Esophagus muscularis mucosa (tissue), 4 donors: Measurements from ENCODE around the gene AK4. TPM values are rescaled to one million over a fixed set of nuclear protein-coding genes. Genes with fewer than 3 reads are reported as not detected.

Experiments
- DNase-seq: peaks from one replicate; pipeline ENCODE4 v3.0.0-alpha.2; 2017; ENCODE audit errors: extremely low spot score
- H3K27ac ChIP-seq, 4 donors: fragments of 200-600 bp; sonication (generic); replicated peaks in 1 of 4; 1 replicate in 3 of 4; 2 replicates in 1 of 4; pipeline ENCODE4 v1.5.1; 2016 to 2019; ENCODE audit warnings: mild to moderate bottlenecking in 1 of 4
- H3K27me3 ChIP-seq, 4 donors: fragments of 200-600 bp; sonication (generic); one replicate each; pipeline versions ENCODE4 v1.5.1 to v1.6.0; 2016 to 2019
- H3K36me3 ChIP-seq, 4 donors: fragments of 200-600 bp; sonication (generic); one replicate each; pipeline ENCODE4 v1.5.1; 2016 to 2019
- H3K4me1 ChIP-seq, 4 donors: fragments of 200-600 bp; sonication (generic); one replicate each; pipeline ENCODE4 v1.5.1; 2016 to 2019
- H3K4me3 ChIP-seq, 4 donors: fragments of 200-600 bp; sonication (generic); 1 replicate in 2 of 4; 2 replicates in 2 of 4; pipeline ENCODE4 v1.5.1; 2016 to 2019; ENCODE audit warnings: mild to moderate bottlenecking in 4 of 4, moderate library complexity in 1 of 4
- H3K9me3 ChIP-seq, 4 donors: fragments of 200-600 bp; sonication (generic); 1 replicate in 3 of 4; 2 replicates in 1 of 4; pipeline ENCODE4 v1.5.1; 2016 to 2019
- EP300 ChIP-seq: sonication (generic); formaldehyde crosslinking; IDR thresholded peaks from one replicate; pipeline ENCODE4 v1.6.1; 2017; ENCODE audit warnings: antibody characterized with exemption
- POLR2A ChIP-seq: fragments of 450-650 bp; IDR thresholded peaks from one replicate; pipeline ENCODE4 v1.6.1; 2017; ENCODE audit warnings: antibody characterized with exemption, moderate library complexity, mild to moderate bottlenecking, low read depth
- POLR2AphosphoS5 ChIP-seq, 2 donors: sonication (generic); formaldehyde crosslinking; IDR thresholded peaks; one replicate each; pipeline ENCODE4 v1.6.1; 2017; ENCODE audit warnings: antibody characterized with exemption in 2 of 2
- WGBS: methylation state at CpG from one replicate; pipeline ENCODE4 v1.1.5; 2018; 5-methylcytosine and 5-hydroxymethylcytosine counted together
- intact Hi-C: fragments of 100-400 bp; cut with DNase I; formaldehyde crosslinking; loops from one replicate; pipeline ENCODE4 v1.15.1; 2023
- total RNA-seq, 4 donors: library from RNA; depleted of rRNA; stranded (reverse); fragments of >200 nt; gene quantifications; one replicate each; pipeline versions ENCODE4 v1.1.0 to v1.2.1, GENCODE V29; 2016
- TF ChIP-seq, protein P1 (sequence below), 3 experiments: fragments of 200-600 bp in 2 of 3; fragments of 450-650 bp in 1 of 3; sonication (generic) in 2 of 3; IDR thresholded peaks; one replicate each; pipeline ENCODE4 v1.5.1; 2017 to 2019; ENCODE audit warnings: antibody characterized with exemption in 3 of 3, mild to moderate bottlenecking in 2 of 3, moderate library complexity in 1 of 3

Gene AK4
- total RNA-seq, 4 donors from 2014 or later, result 41.1 to 66.0 (median 51.2) TPM

DNA sequence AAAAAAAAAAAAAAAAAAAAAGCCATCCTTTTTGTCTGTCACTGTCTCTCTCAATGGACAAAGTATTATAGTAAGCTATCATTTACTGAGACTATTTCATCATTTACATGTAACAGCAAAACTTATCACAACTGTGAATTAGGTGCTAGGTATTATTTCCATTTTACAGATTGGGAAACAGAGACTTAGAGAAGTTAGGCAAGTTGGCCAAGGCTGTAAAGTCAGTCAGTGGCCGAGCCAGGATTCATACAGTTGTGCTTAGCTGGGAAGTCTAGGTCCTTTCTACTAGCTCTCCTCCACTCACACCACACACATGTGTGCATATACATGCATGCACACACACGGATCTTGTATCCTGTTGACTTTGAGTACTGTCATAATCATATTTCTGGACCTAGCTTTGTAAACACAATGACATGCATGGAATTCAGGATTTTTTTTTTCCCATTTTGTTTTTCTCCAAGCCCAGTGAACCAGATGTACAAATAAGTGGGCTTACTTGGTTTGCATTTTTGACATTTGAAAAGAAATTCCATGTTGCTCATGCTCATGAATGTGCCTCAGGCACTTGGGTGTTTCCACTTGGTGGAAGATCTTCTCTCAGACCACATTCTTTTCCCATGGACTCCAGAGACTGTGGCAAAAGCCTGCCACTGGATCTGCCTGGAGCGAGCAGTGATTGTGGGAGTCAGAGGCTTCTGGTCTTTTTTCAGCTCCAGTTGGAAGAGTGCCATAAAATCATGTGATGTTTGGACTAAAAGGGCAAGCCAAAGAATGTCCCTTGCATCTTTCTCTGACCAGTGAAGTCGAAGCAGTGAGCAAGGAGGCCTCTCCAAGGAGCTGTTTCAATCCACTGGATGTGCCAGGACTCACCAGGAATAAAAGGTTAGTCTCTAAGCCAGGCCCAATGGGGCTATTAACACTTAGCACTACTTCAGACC is 99.7 kb downstream of the AK4 start:
- peaks cover 0 to 10% (median 7%) of the 10 kb centered on the region in 4 donors for H3K4me1 ChIP-seq
- intact Hi-C loops, result no loop called here
- H3K9me3 ChIP-seq, result no peaks in the 10 kb centered on the region
- peak; percentile 55 for DNase-seq
- H3K4me3 ChIP-seq, result no peak overlapping the region
- H3K27me3 ChIP-seq, result no peaks in the 10 kb centered on the region
- H3K27ac ChIP-seq, result peak overlapping the region; percentile 5 to 52 (median 35)
- TF ChIP-seq POLR2A, result no peak
- peak in 1 of 2 donors; percentile 31 for TF ChIP-seq POLR2AphosphoS5 (IDR thresholded peaks at IDR 0.05)
- H3K36me3 ChIP-seq, result no peaks in the 10 kb centered on the region
- WGBS, result 47% methylated on average over 4 of the region's 4 CpGs

DNA sequence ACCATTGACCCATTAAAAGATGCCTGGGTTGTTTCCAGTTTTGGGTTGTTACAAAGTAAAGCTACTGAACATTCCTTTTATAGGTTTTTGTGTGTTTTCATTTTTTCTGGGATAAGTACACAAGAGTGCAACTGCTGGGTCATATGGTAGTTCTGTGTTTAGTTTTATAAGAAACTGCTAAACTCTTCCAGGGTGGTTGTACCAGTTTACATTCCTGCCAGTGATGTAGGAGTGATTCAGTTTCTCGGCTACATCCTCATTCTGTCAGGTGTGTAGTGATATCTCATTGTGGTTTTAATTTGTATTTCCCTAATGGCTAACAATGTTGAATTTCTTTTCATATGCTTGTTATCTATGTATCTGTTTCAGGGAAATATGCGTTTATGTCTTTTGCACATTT is 102.8 kb downstream of the AK4 start:
- Histone ChIP-seq H3K4me3 (no peak overlapping the region), H3K4me1 (peaks cover 11 to 32% (median 25%) of the 10 kb centered on the region in 4 donors), H3K9me3 (no peaks in the 10 kb centered on the region), H3K36me3 (no peaks in the 10 kb centered on the region), H3K27ac (no peak overlapping the region), H3K27me3 (no peaks in the 10 kb centered on the region)
- intact Hi-C loops, result loop anchor here (10.0 kb wide), 1 partner anchor 174 kb away; the partner anchor contains the start of genes LEPR and LEPROT
- TF ChIP-seq, protein P1, sequence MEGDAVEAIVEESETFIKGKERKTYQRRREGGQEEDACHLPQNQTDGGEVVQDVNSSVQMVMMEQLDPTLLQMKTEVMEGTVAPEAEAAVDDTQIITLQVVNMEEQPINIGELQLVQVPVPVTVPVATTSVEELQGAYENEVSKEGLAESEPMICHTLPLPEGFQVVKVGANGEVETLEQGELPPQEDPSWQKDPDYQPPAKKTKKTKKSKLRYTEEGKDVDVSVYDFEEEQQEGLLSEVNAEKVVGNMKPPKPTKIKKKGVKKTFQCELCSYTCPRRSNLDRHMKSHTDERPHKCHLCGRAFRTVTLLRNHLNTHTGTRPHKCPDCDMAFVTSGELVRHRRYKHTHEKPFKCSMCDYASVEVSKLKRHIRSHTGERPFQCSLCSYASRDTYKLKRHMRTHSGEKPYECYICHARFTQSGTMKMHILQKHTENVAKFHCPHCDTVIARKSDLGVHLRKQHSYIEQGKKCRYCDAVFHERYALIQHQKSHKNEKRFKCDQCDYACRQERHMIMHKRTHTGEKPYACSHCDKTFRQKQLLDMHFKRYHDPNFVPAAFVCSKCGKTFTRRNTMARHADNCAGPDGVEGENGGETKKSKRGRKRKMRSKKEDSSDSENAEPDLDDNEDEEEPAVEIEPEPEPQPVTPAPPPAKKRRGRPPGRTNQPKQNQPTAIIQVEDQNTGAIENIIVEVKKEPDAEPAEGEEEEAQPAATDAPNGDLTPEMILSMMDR (IDR thresholded peaks at IDR 0.05), result no peak
- no peak for TF ChIP-seq POLR2AphosphoS5 (IDR thresholded peaks at IDR 0.05)
- TF ChIP-seq POLR2A, result no peak
- no peak for DNase-seq
- WGBS, result 78% methylated on average over 2 of the region's 2 CpGs

DNA sequence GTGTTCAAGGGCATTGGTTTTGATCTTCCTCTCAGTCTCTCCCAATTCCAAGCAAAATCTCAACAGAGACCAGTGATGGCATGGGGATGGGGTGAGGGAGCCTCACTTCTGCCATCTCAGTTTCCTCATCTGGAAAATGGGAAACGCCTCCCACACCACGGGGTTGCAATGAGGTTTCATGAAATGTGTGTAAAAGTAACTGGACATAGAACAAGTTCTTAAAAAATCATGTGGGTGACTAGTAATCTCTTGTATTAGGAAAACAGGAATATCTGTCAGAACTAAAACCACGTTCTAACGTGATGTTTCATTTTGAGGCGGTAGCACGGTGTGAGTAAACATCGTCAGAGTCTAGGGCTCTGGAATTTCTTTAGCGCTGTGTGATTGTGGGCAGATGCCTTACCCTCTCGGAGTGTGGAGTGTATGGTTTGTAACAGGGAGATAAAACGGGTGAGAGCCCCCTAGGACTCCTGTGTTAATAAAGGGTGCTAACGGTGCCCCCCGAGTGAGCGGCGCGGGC is 105.9 kb downstream of the AK4 start:
- peak overlapping the region; percentile 42 to 72 (median 66) for H3K27ac ChIP-seq
- peaks cover 12 to 22% (median 18%) of the 10 kb centered on the region in 4 donors for H3K4me1 ChIP-seq
- H3K27me3 ChIP-seq, result no peaks in the 10 kb centered on the region
- TF ChIP-seq EP300, result no peak
- no peaks in the 10 kb centered on the region for H3K36me3 ChIP-seq
- intact Hi-C loops, result loop anchor here (10.0 kb wide), 1 partner anchor 171 kb away; the partner anchor contains the start of genes LEPR and LEPROT
- DNase-seq, result peak; percentile 68
- 5% methylated on average over 15 of the region's 15 CpGs for WGBS
- peak overlapping the region; percentile 72 to 90 (median 82) for H3K4me3 ChIP-seq
- H3K9me3 ChIP-seq, result no peaks in the 10 kb centered on the region

DNA sequence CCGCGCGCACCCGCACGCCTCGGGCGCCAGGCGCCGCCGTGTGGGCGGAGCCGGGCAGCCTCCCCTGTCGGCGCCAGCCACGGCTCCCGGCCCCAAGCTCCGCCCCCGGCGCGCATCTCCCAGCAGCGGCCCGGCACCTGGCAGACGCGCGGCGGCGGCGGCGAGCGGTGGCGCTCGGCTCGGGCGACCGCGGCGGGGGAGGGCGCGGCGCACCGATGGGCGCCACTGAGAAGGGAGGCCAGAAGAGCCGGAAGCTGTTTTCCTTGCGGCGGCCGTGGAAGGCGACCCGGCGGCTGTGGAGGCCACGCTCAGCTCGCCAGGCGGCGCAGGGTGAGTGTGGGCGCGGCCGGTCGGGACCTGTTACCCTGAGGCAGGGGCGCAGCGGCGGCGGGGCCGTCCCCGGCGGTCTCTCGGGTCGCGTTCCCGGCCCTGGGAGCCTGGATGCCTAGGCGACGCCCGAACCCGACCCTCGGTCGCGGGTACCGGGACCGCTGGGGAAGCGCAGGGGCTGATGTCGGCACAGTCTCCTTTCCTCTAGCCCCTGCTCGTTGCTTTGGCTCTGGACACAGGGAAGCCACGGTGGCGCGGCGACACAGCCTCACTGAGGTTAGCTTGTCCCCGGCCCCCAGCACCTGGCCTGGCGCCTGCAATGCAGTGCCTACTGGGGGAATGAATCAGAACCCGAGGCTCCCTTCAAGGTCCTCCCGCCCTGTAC is 106.5 kb downstream of the AK4 start:
- 1% methylated on average over 16 of the region's 88 CpGs for WGBS
- peak overlapping the region; percentile 60 to 74 (median 72) for H3K27ac ChIP-seq
- H3K36me3 ChIP-seq, result no peaks in the 10 kb centered on the region
- DNase-seq, result peak; percentile 92
- TF ChIP-seq POLR2AphosphoS5 (IDR thresholded peaks at IDR 0.05) (peak in 1 of 2 donors; percentile 9), POLR2A (no peak)
- TF ChIP-seq, protein P1 (IDR thresholded peaks at IDR 0.05), result peak in 1 of 3 experiments; percentile 25
- H3K4me3 ChIP-seq, result peak overlapping the region; percentile 72 to 90 (median 82)
- H3K27me3 ChIP-seq, result no peaks in the 10 kb centered on the region
- intact Hi-C loops, result loop anchor here (10.0 kb wide), 1 partner anchor 170 kb away; the partner anchor contains the start of genes LEPR and LEPROT
- H3K4me1 ChIP-seq, result peaks cover 12 to 22% (median 18%) of the 10 kb centered on the region in 4 donors
- no peaks in the 10 kb centered on the region for H3K9me3 ChIP-seq

DNA sequence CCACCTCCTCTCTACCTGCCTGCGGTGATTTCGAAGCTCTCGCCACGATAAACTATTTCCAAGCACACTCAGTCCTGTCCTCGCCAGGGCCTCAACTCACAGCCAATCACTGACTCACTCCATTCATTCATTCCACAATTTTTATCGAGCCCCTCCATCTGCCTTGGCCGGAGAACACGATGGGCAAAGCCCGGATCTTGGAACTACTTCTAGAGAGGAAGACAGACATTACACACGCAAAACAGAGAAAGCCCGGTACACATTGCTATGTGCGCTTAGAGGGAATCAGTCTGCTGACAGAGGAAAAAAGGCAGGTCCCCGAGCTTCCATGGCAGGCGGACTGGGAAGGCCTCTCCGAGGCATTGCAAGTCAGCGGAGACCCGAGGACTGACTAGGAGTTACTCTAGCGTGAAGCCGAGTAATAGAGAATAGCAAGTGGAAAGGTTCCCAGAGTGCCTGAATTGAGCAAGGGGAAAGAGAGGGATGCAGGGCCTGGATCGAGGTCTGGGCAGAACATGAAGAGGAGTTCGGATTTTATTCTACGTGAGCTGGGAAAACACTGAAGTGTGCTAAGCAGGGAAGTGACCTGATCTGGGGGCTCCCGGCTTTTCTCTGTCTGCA is 107.1 kb downstream of the AK4 start:
- H3K27me3 ChIP-seq, result no peaks in the 10 kb centered on the region
- intact Hi-C loops, result loop anchor here (10.0 kb wide), 1 partner anchor 170 kb away; the partner anchor contains the start of genes LEPR and LEPROT
- peak overlapping the region; percentile 60 to 74 (median 72) for H3K27ac ChIP-seq
- H3K36me3 ChIP-seq, result no peaks in the 10 kb centered on the region
- no peaks in the 10 kb centered on the region for H3K9me3 ChIP-seq
- peak; percentile 89 for DNase-seq
- peaks cover 12 to 22% (median 18%) of the 10 kb centered on the region in 4 donors for H3K4me1 ChIP-seq
- TF ChIP-seq POLR2A, result no peak
- no peak for TF ChIP-seq EP300
- TF ChIP-seq, protein P1 (IDR thresholded peaks at IDR 0.05), result no peak
- no peak for TF ChIP-seq POLR2AphosphoS5 (IDR thresholded peaks at IDR 0.05)
- WGBS, result 16% methylated on average over 23 of the region's 23 CpGs
- peak overlapping the region; percentile 72 to 90 (median 82) for H3K4me3 ChIP-seq
